DOHH2 (cell line): Measurements from ENCODE around the gene TRAF2.

Source experiments
- H3F3A ChIP-seq: fragments of 200-600 bp; sonication (generic), shearing (Covaris generic); 2 replicates; pipeline ENCODE4 v1.6.0; 2016; ENCODE audit warnings: antibody characterized with exemption, mild to moderate bottlenecking; ENCODE audit not compliant: control insufficient read depth, insufficient read depth
- H3K27ac ChIP-seq: fragments of 200-600 bp; sonication (generic); 2 replicates; pipeline ENCODE4 v1.5.1; 2014; ENCODE audit warnings: low read depth, mild to moderate bottlenecking, low read length, moderate library complexity
- H3K27me3 ChIP-seq: fragments of 200-600 bp; sonication (generic); 2 replicates; pipeline ENCODE4 v1.6.1; 2014; ENCODE audit warnings: mild to moderate bottlenecking, low read length, mixed read lengths; ENCODE audit not compliant: control insufficient read depth
- H3K36me3 ChIP-seq: fragments of 200-600 bp; sonication (generic); 2 replicates; pipeline ENCODE4 v1.6.1; 2014; ENCODE audit warnings: mild to moderate bottlenecking, low read length, moderate library complexity, mixed read lengths; ENCODE audit not compliant: control insufficient read depth
- H3K4me1 ChIP-seq: fragments of 200-600 bp; sonication (generic); 2 replicates; pipeline ENCODE4 v1.6.1; 2014; ENCODE audit warnings: mild to moderate bottlenecking, low read length, mixed read lengths; ENCODE audit not compliant: control insufficient read depth
- H3K4me2 ChIP-seq: fragments of 200-600 bp; sonication (generic); 2 replicates; pipeline ENCODE4 v1.6.0; 2014; ENCODE audit warnings: mild to moderate bottlenecking, low read length, moderate library complexity
- H3K4me3 ChIP-seq: fragments of 200-600 bp; sonication (generic); 2 replicates; pipeline ENCODE4 v1.5.1; 2014; ENCODE audit warnings: mild to moderate bottlenecking, low read length, mixed read lengths
- H3K79me2 ChIP-seq: fragments of 200-600 bp; sonication (generic); 2 replicates; pipeline ENCODE4 v1.6.1; 2014; ENCODE audit warnings: mild to moderate bottlenecking, low read length, mixed read lengths; ENCODE audit not compliant: control insufficient read depth
- H3K9me2 ChIP-seq: fragments of 200-600 bp; sonication (generic); replicated peaks from 2 replicates; pipeline ENCODE4 v1.6.1; 2014; ENCODE audit warnings: mild to moderate bottlenecking, low read length, mixed read lengths; ENCODE audit not compliant: control insufficient read depth
- H3K9me3 ChIP-seq: fragments of 200-600 bp; sonication (generic); 2 replicates; pipeline ENCODE4 v1.6.1; 2014; ENCODE audit warnings: antibody characterized with exemption, low read length, mixed read lengths; ENCODE audit not compliant: control insufficient read depth, insufficient read depth
- H4K20me1 ChIP-seq: fragments of 200-600 bp; sonication (generic); 2 replicates; pipeline ENCODE4 v1.6.0; 2014; ENCODE audit warnings: low read depth, mild to moderate bottlenecking, antibody characterized with exemption, low read length, moderate library complexity; ENCODE audit not compliant: control insufficient read depth, insufficient read depth
- EZH2phosphoT487 ChIP-seq: fragments of 200-600 bp; sonication (generic); IDR thresholded peaks from 2 replicates; pipeline ENCODE4 v1.6.1; 2017; ENCODE audit warnings: borderline replicate concordance, mild to moderate bottlenecking, antibody characterized with exemption, low read length, moderate library complexity, mixed read lengths
- TF ChIP-seq, protein P1 (sequence below): fragments of 200-600 bp; sonication (generic); IDR thresholded peaks from one replicate; pipeline ENCODE4 v1.5.1; 2014; ENCODE audit warnings: antibody characterized with exemption, mild to moderate bottlenecking, low read depth, low read length; ENCODE audit not compliant: poor library complexity, severe bottlenecking

Gene TRAF2

DNA sequence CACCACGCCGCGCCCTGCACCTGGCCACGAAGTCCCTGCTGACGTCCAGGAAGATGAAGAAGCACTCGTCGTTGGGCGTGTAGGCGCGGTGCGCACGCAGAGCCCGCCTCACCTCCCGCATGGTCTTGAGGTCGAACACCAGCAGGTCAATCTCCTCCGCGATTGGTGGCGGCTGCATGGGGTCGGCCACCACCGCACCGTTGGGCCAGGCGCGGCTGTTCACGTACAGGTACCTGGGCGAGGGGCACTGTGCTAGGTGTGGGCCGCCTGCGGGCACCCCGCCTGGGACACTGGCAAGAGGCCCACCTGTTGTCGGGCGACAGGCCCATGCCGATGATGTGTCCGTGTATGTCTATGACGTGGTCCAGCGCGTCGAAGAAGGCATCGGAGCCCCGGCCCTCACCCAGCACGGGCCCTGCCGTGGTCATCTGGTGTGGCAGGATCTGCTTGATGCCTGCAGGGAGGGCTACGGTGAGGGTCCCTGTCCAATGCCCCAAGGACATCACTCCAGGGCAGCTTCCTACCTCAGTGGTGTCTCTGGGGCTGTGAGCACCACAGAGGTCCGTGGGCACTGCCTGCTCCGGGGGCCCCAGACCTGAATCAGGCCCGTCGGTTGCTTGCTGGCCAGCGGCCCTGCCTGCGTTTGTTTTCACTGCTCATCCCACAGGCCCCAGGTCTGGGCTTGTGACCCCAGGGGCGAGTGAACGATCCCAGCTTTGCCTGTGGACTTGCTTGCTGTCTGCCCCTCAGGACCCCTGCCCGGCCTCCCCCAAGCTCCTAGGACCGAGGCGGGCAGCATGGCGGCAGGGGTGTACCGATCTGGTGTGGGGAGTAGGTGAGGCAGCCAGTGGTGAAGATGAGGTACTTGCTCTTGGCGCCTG, 55.2 kb downstream of the TRAF2 start:
- H3K4me2 ChIP-seq, result no peak overlapping the region
- peaks cover 9% of the 10 kb centered on the region for H3K4me1 ChIP-seq

DNA sequence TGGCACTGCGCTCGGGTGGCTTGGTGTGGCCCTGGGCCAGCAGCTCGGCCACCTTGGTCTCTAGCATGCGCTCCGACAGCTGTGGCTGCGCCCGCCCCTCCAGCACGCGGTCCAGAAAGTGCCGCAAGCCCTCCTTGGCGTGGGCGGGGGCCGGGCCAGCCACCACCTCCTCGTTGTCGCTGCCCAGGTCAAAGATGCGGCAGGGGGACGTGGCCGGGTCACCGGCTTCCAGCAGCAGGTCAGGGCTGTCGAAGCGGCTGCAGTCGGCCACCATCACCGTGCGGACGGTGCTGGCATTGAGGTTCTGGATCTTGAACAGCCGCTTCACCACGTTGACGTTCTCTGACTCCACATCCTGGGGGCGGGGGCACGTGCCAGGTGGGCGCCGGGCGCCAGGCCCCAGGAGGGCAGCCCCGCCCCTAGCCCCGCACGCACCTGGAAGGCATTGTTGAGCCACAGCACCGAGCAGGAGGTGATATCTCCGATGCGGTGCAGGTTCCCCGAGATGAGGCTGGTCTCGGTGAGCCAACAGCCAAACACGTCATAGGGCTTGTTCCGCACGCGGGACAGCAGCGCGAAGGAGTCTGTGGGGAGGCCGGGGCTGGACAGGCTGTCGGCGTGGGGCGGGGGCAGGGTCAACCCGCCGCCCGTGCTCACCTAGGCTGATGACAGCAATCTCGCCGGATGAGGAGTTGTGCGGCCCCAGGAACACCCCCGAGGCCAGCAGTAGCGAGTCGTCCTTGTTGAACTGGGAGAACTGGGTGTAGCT, 56.0 kb downstream of the TRAF2 start:
- Histone ChIP-seq H3K27ac (no peak overlapping the region), H3K9me2 (no peaks in the 10 kb centered on the region), H3K4me3 (no peak overlapping the region), H3K4me1 (peaks cover 9% of the 10 kb centered on the region), H3K27me3 (no peaks in the 10 kb centered on the region), H3K79me2 (peaks cover 29% of the 10 kb centered on the region), H3K9me3 (no peaks in the 10 kb centered on the region), H3F3A (0 out of 2 replicates have a peak, but pooled peaks cover 3% of the 10 kb centered on the region), H3K36me3 (peaks cover 40% of the 10 kb centered on the region), H4K20me1 (0 out of 2 replicates have a peak, but pooled peaks cover 3% of the 10 kb centered on the region), H3K4me2 (no peak overlapping the region; the same call in 1 of the 2 replicates)
- no peak for TF ChIP-seq EZH2phosphoT487
- TF ChIP-seq, protein P1, sequence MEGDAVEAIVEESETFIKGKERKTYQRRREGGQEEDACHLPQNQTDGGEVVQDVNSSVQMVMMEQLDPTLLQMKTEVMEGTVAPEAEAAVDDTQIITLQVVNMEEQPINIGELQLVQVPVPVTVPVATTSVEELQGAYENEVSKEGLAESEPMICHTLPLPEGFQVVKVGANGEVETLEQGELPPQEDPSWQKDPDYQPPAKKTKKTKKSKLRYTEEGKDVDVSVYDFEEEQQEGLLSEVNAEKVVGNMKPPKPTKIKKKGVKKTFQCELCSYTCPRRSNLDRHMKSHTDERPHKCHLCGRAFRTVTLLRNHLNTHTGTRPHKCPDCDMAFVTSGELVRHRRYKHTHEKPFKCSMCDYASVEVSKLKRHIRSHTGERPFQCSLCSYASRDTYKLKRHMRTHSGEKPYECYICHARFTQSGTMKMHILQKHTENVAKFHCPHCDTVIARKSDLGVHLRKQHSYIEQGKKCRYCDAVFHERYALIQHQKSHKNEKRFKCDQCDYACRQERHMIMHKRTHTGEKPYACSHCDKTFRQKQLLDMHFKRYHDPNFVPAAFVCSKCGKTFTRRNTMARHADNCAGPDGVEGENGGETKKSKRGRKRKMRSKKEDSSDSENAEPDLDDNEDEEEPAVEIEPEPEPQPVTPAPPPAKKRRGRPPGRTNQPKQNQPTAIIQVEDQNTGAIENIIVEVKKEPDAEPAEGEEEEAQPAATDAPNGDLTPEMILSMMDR, result no peak

More for the DNA sequence above, 55.2 kb downstream of the TRAF2 start:
- H3K79me2 ChIP-seq, result peaks cover 31% of the 10 kb centered on the region
- peaks cover 42% of the 10 kb centered on the region for H3K36me3 ChIP-seq
- 0 out of 2 replicates have a peak, but pooled peaks cover 3% of the 10 kb centered on the region for H4K20me1 ChIP-seq
- TF ChIP-seq, protein P1, result no peak
- TF ChIP-seq EZH2phosphoT487, result no peak
- no peak overlapping the region for H3K4me3 ChIP-seq
- peaks cover 8% of the 10 kb centered on the region; the same call in 1 of the 2 replicates for H3F3A ChIP-seq
- no peak overlapping the region for H3K27ac ChIP-seq
- no peaks in the 10 kb centered on the region for H3K27me3 ChIP-seq
- no peaks in the 10 kb centered on the region for H3K9me3 ChIP-seq
- no peaks in the 10 kb centered on the region for H3K9me2 ChIP-seq

DNA sequence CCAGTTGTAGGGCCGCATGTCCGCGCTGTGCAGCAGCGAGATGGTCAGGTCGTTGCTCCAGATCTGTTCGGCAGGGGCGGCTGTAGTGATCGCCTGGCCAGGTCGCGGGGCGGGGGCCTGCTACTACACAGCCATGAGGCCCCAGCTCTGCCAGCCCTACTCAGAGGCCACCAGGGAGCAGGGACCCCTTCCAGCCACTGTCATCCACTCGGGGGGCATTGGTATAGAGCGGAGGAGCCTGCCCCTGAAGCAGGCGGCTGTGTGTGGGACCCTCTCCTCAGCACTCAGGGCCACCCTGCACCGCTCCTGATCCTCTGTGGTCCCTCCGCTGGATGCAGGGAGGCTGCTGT, 56.5 kb downstream of the TRAF2 start:
- Histone ChIP-seq H3K9me2 (no peaks in the 10 kb centered on the region), H3F3A (0 out of 2 replicates have a peak, but pooled peaks cover 3% of the 10 kb centered on the region), H3K27me3 (no peaks in the 10 kb centered on the region), H3K36me3 (peaks cover 35% of the 10 kb centered on the region), H3K27ac (no peak overlapping the region), H3K79me2 (peaks cover 26% of the 10 kb centered on the region), H3K4me2 (peak overlapping the region; percentile 77), H3K4me3 (peak overlapping the region; percentile 84; the same call in 1 of the 2 replicates), H3K4me1 (peaks cover 9% of the 10 kb centered on the region), H3K9me3 (no peaks in the 10 kb centered on the region), H4K20me1 (0 out of 2 replicates have a peak, but pooled peaks cover 3% of the 10 kb centered on the region)
- TF ChIP-seq, protein P1, result no peak
- no peak for TF ChIP-seq EZH2phosphoT487
